Stimulated activated naive B cell treated with anti-CD40 and anti-IgM and Interleukin-4, amounts not matched to agents 10 μg/mL and 1 μg/mL and 100 μg/mL, for 72 hours (primary cell): ENCODE data around the gene ALDOB.

ENCODE experiments used
- ATAC-seq, 2 donors: fragments of 150-1000 bp; cut with Tn5 transposase; replicated peaks; 2 replicates each; pipeline ENCODE4 v1.10.0; 2021; ENCODE audit warnings: moderate library complexity in 1 of 2
- DNase-seq: peaks from one replicate; pipeline ENCODE4 v3.0.0; 2021
- H3K27ac Mint-ChIP-seq: one replicate; pipeline ENCODE4 v1.8.0; 2022; ENCODE audit warnings: mild to moderate bottlenecking, mixed read lengths
- H3K27me3 Mint-ChIP-seq, 2 donors: one replicate each; pipeline ENCODE4 v1.8.0; 2022; ENCODE audit warnings: mixed read lengths in 2 of 2
- H3K36me3 Mint-ChIP-seq, 2 donors: one replicate each; pipeline ENCODE4 v1.8.0; 2022; ENCODE audit warnings: mixed read lengths in 2 of 2, mild to moderate bottlenecking in 1 of 2
- H3K4me1 Mint-ChIP-seq, 2 donors: one replicate each; pipeline ENCODE4 v1.8.0; 2022; ENCODE audit warnings: mixed read lengths in 2 of 2, mild to moderate bottlenecking in 1 of 2
- H3K4me3 Mint-ChIP-seq, 2 donors: one replicate each; pipeline ENCODE4 v1.8.0; 2022; ENCODE audit warnings: mild to moderate bottlenecking in 2 of 2, mixed read lengths in 2 of 2, moderate library complexity in 1 of 2
- H3K9me3 Mint-ChIP-seq, 2 donors: one replicate each; pipeline ENCODE4 v1.8.0; 2022; ENCODE audit warnings: mixed read lengths in 2 of 2, mild to moderate bottlenecking in 1 of 2

ALDOB gene

DNA sequence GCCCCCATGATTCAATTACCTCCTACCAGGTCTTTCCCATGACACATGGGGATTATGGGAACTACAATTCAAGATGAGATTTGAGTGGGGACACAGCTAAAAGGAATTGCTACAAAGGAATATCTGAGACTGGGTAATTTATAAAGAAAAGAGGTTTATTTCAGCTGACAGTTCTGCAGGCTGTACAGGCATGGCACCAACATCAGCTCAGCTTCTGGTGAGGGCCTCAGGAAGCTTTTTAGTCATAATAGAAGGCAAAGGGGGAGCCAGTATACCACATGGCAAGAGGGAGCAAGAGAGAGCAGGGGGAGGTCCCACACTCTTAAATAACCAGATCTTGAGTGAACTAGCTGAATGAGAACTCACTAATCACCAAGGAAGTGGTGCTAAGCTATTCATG, 11.2 kb upstream of the ALDOB start:
- no peaks in the 10 kb centered on the region for H3K36me3 Mint-ChIP-seq
- H3K27me3 Mint-ChIP-seq = peaks cover 49 to 67% of the 10 kb centered on the region in 2 donors
- DNase-seq (no peak), ATAC-seq (no peak)
- H3K4me3 Mint-ChIP-seq = no peak overlapping the region
- peaks cover 10 to 13% of the 10 kb centered on the region in 2 donors for H3K4me1 Mint-ChIP-seq
- H3K27ac Mint-ChIP-seq = no peak overlapping the region
- H3K9me3 Mint-ChIP-seq = peaks cover 2 to 4% of the 10 kb centered on the region in 2 donors

- H3K4me3 Mint-ChIP-seq = no peak overlapping the region
- H3K27ac Mint-ChIP-seq = no peak overlapping the region
- H3K36me3 Mint-ChIP-seq = no peaks in the 10 kb centered on the region
- H3K9me3 Mint-ChIP-seq = no peaks in the 10 kb centered on the region
- H3K27me3 Mint-ChIP-seq = peaks cover 46 to 65% of the 10 kb centered on the region in 2 donors
- ATAC-seq = no peak
- DNase-seq = no peak
- peaks cover 10 to 13% of the 10 kb centered on the region in 2 donors for H3K4me1 Mint-ChIP-seq
Observed at GRCh38 chr9:101445353-101446029, 9.9 kb upstream of the ALDOB start.

DNA sequence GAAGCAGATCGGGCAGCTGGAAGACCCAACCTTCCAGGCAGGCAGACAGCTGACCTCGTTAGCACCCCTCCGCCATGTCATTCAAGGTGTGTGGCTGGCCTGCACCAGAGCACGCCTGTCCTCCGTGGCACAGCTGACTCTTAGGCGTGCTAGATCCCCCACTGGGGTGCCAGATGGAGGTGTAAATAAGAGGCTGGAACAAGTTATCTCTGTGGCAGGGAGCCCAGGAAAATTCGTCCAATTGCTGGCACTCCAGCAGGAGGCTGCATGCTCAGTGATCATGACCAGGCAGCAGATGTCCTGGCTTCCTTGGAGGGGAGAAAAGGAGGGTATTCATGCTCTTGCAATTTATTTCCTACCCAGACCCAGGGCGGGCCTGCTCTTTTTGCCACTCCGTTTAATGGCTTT, 7.8 kb upstream of the ALDOB start:
- H3K4me3 Mint-ChIP-seq = no peak overlapping the region
- H3K36me3 Mint-ChIP-seq = no peaks in the 10 kb centered on the region
- DNase-seq = no peak
- H3K9me3 Mint-ChIP-seq = no peaks in the 10 kb centered on the region
- peaks cover 0 to 1% of the 10 kb centered on the region in 2 donors for H3K4me1 Mint-ChIP-seq
- no peak for ATAC-seq
- H3K27me3 Mint-ChIP-seq = peaks cover 33 to 62% of the 10 kb centered on the region in 2 donors
- H3K27ac Mint-ChIP-seq = no peak overlapping the region

DNA sequence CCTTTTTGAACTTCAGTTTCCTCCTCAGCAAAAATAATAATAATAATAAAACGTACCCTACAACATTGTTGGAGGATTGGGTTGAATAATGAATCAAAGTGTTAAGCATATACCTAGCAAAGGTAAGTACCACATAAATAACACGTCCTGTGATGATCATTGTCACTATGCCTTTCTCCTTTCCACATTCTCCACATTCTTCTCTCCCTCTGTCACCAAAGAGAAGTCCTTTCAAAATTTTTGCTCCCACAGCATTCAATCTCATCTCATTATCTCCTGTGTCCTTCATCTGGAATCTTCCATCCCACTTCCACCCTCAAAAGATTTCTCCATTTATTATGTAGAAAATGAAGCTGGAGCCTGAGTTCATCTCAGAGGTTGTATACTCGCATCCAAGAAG, 7.2 kb upstream of the ALDOB start:
- Mint-ChIP-seq H3K4me1 (no peaks in the 10 kb centered on the region), H3K9me3 (no peaks in the 10 kb centered on the region), H3K36me3 (no peaks in the 10 kb centered on the region), H3K27ac (no peak overlapping the region), H3K4me3 (no peak overlapping the region), H3K27me3 (peaks cover 33 to 61% of the 10 kb centered on the region in 2 donors)
- ATAC-seq = no peak
- no peak for DNase-seq

DNA sequence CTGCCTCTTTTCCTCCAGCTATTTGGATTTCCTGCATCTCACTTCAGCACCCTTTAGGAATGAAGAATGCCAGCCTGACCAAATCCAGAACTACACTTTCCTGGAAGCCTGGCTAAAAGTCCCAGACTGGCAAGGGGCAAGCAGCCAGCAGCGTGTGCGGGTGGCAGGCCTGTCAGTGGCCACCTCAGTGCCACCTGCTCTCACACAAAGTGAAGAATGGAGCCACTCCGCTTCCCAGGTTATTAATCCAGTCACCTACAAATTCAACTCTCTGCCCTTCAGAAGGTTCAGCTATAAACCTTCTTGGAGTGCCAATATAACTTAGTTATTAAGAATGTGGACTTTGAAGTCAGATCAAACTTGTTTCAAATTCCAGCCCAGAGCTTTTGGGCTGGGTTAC, 6.7 kb upstream of the ALDOB start:
- H3K27me3 Mint-ChIP-seq = peaks cover 37 to 63% of the 10 kb centered on the region in 2 donors

GRCh38 chr9:101440714-101441230, 5.2 kb upstream of the ALDOB start:
- Mint-ChIP-seq H3K4me3 (no peak overlapping the region), H3K27me3 (peaks cover 36 to 59% of the 10 kb centered on the region in 2 donors), H3K9me3 (no peaks in the 10 kb centered on the region), H3K36me3 (no peaks in the 10 kb centered on the region), H3K4me1 (no peaks in the 10 kb centered on the region), H3K27ac (no peak overlapping the region)
- DNase-seq (no peak), ATAC-seq (no peak)

More for the DNA sequence above, 6.7 kb upstream of the ALDOB start:
- ATAC-seq (no peak), DNase-seq (no peak)
- Mint-ChIP-seq H3K4me1 (no peaks in the 10 kb centered on the region), H3K27ac (no peak overlapping the region), H3K4me3 (no peak overlapping the region), H3K36me3 (no peaks in the 10 kb centered on the region), H3K9me3 (no peaks in the 10 kb centered on the region)

- ATAC-seq (no peak), DNase-seq (no peak)
- peaks cover 0 to 1% of the 10 kb centered on the region in 2 donors for H3K4me1 Mint-ChIP-seq
- H3K36me3 Mint-ChIP-seq = no peaks in the 10 kb centered on the region
- no peak overlapping the region for H3K27ac Mint-ChIP-seq
- H3K9me3 Mint-ChIP-seq = no peaks in the 10 kb centered on the region
- no peak overlapping the region for H3K4me3 Mint-ChIP-seq
- H3K27me3 Mint-ChIP-seq = peaks cover 26 to 42% of the 10 kb centered on the region in 2 donors
Observed at GRCh38 chr9:101438523-101438922, 2.9 kb upstream of the ALDOB start.

DNA sequence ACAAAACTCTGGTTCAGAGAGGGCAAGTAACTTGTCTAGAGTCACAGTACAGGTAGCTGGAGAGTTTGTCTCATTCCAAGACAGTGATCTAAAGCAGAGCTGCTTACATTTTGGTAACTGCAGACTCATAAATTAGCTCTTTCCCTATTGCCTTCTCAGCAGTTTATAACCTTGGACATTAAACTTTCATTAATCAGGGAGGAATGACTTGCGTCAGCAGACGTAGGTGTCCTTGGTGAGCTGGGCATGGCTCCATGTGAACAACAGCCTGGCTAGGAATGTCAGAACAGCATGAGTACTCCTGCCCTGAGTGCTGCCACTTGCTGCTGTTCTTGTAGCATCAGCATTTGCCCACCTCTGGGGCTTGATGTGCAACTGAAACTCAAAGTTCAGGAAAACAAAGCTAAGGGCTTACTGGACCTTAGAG, 2.2 kb upstream of the ALDOB start:
- DNase-seq (no peak), ATAC-seq (no peak)
- H3K4me1 Mint-ChIP-seq = peaks cover 0 to 1% of the 10 kb centered on the region in 2 donors
- no peaks in the 10 kb centered on the region for H3K36me3 Mint-ChIP-seq
- peaks cover 21 to 35% of the 10 kb centered on the region in 2 donors for H3K27me3 Mint-ChIP-seq
- no peaks in the 10 kb centered on the region for H3K9me3 Mint-ChIP-seq
- H3K27ac Mint-ChIP-seq = no peak overlapping the region
- no peak overlapping the region for H3K4me3 Mint-ChIP-seq

GRCh38 chr9:101434998-101435397, 576 bp downstream of the ALDOB start:
- peaks cover 22 to 26% of the 10 kb centered on the region in 2 donors for H3K27me3 Mint-ChIP-seq
- H3K4me3 Mint-ChIP-seq = no peak overlapping the region
- H3K27ac Mint-ChIP-seq = no peak overlapping the region
- H3K4me1 Mint-ChIP-seq = peaks cover 0 to 1% of the 10 kb centered on the region in 2 donors
- DNase-seq (no peak), ATAC-seq (no peak)
- H3K36me3 Mint-ChIP-seq = no peaks in the 10 kb centered on the region
- H3K9me3 Mint-ChIP-seq = no peaks in the 10 kb centered on the region

DNA sequence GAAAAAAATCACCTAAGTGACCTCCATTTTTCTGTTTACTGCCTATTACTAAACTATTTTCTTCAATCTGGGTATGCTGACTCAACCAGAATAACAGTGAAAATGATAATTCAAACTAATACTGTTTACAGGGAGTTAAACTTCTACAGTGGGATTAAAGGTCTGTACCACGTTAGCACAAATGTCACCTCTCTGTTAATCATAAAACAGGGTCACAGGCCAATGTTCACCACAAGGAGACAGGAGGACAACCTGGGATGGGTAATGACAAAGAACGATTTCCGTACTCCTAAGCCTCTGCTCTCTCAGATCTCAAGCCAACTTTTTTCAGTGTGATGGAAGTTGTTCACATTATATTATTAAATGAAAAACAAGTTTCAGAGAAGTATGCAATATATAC, 2.3 kb downstream of the ALDOB start:
- Mint-ChIP-seq H3K27me3 (peaks cover 17 to 33% of the 10 kb centered on the region in 2 donors), H3K4me3 (no peak overlapping the region), H3K4me1 (peaks cover 0 to 4% of the 10 kb centered on the region in 2 donors)

DNA sequence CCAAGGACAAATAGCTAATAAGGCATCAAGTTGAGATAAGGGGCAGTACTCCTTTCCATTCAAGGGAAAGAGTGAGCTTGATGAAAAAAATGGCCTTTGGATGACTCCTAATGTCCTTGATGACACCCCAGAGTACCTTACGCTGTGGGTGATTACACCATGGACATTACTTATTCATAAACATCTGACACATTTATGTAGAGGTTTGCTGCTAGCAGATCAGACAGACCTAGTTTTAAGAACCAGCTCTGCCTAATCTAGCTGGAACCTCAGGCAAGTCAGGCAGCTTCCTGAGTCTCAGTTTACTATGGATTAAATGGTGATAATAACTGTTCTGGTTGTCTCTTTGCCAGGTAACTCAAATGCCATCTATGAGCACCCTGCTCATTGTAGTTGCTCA, 2.8 kb downstream of the ALDOB start:
- Mint-ChIP-seq H3K4me3 (no peak overlapping the region), H3K27ac (no peak overlapping the region), H3K27me3 (peaks cover 17 to 32% of the 10 kb centered on the region in 2 donors), H3K4me1 (peaks cover 0 to 4% of the 10 kb centered on the region in 2 donors), H3K9me3 (peaks cover 0 to 4% of the 10 kb centered on the region in 2 donors), H3K36me3 (no peaks in the 10 kb centered on the region)
- DNase-seq (no peak), ATAC-seq (no peak)

More for the DNA sequence above, 2.3 kb downstream of the ALDOB start:
- Mint-ChIP-seq H3K27ac (no peak overlapping the region), H3K9me3 (peaks cover 0 to 4% of the 10 kb centered on the region in 2 donors), H3K36me3 (no peaks in the 10 kb centered on the region)
- DNase-seq (no peak), ATAC-seq (no peak)

- H3K27me3 Mint-ChIP-seq = peaks cover 13 to 26% of the 10 kb centered on the region in 2 donors
- no peak for DNase-seq
- H3K4me1 Mint-ChIP-seq = peaks cover 0 to 4% of the 10 kb centered on the region in 2 donors
- H3K9me3 Mint-ChIP-seq = peaks cover 0 to 4% of the 10 kb centered on the region in 2 donors
- H3K4me3 Mint-ChIP-seq = no peak overlapping the region
- no peak for ATAC-seq
- no peaks in the 10 kb centered on the region for H3K36me3 Mint-ChIP-seq
- no peak overlapping the region for H3K27ac Mint-ChIP-seq
Observed at GRCh38 chr9:101432171-101432570, 3.4 kb downstream of the ALDOB start.

DNA sequence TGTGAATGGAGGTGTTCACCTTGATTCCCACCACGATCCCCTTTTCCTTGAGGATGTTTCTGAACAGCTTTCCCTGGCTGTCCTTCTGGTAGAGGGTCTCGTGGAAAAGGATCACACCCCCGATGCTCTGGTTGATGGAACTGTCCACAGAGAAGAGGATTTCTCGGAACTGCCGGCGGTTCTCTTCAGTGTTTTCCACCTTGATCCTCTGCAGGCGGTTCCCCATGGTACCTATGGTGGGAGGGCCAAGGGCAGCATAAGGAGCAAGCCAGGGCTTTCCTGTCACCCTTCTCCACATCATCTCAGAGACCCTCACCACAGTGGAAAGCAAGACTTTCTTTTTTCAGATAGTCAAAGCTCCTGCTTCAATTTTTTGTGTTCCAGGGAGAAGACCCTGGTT, 5.8 kb downstream of the ALDOB start:
- DNase-seq (no peak), ATAC-seq (no peak)
- Mint-ChIP-seq H3K4me3 (no peak overlapping the region), H3K9me3 (peaks cover 0 to 4% of the 10 kb centered on the region in 2 donors), H3K27ac (no peak overlapping the region), H3K36me3 (no peaks in the 10 kb centered on the region), H3K4me1 (peaks cover 0 to 2% of the 10 kb centered on the region in 2 donors), H3K27me3 (peaks cover 6 to 17% of the 10 kb centered on the region in 2 donors)

DNA sequence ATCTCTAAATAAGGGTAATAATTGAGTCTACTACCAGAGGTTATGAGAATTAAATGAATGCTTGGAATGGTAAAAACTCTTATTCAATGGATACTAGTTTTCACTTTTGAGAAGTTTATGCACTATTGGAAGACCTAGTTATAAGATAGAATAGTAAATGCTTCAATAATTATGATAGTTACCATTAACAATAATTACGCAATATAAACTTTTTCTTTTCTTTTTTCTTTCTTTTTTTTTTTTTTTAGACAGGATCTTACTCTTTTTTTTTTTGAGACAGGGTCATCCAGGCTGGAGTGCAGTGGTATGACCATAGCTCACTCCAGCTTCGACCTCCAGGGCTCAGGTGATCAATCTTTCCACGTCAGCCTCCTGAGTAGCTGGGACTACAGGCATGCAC, 6.7 kb downstream of the ALDOB start:
- Mint-ChIP-seq H3K4me1 (peaks cover 0 to 2% of the 10 kb centered on the region in 2 donors), H3K27me3 (peaks cover 6 to 17% of the 10 kb centered on the region in 2 donors), H3K9me3 (peaks cover 0 to 4% of the 10 kb centered on the region in 2 donors), H3K4me3 (no peak overlapping the region), H3K36me3 (no peaks in the 10 kb centered on the region), H3K27ac (no peak overlapping the region)
- DNase-seq = no peak
- ATAC-seq = no peak
